ENCODE data around the gene CAND2. TPM values are rescaled to one million over a fixed set of nuclear protein-coding genes. Genes with fewer than 3 reads are reported as not detected.

Gene CAND2
- total and polyA plus RNA-seq, 4 donors = 0.38 to 1.6 (median 0.92) TPM

GRCh38 chr3:12829886-12830784, 33.7 kb downstream of the CAND2 start:
- no peaks in the 10 kb centered on the region for H3K4me1 ChIP-seq (ENCODE audit: control insufficient read depth in 4 of 4, insufficient read depth in 4 of 4, low read length in 3 of 4)
- no peak for TF ChIP-seq TAF1 (conservative IDR thresholded peaks at IDR 0.05)
- no peak overlapping the region for H3K27ac ChIP-seq (ENCODE audit: low read depth in 1 of 2, low read length in 2 of 2)
- DNase-seq (ENCODE audit: low spot score) = no peak
- peaks cover 4 to 39% (median 30%) of the 10 kb centered on the region in 4 donors for H3K36me3 ChIP-seq (ENCODE audit: control insufficient read depth in 4 of 4, insufficient read depth in 3 of 4, low read depth in 1 of 4, low read length in 3 of 4)
- H3K27me3 ChIP-seq (ENCODE audit: control insufficient read depth in 4 of 4, insufficient read depth in 4 of 4, low read length in 3 of 4) = no peaks in the 10 kb centered on the region
- H3K9ac ChIP-seq (ENCODE audit: low read depth in 1 of 2, low read length in 2 of 2) = no peak overlapping the region
- no peak overlapping the region for H3K4me3 ChIP-seq (ENCODE audit: low read depth in 1 of 3, low read length in 3 of 3)
- no peaks in the 10 kb centered on the region for H3K9me3 ChIP-seq (ENCODE audit: control insufficient read depth in 4 of 4, low read length in 3 of 4)
- WGBS = 80% methylated on average over 17 of the region's 17 CpGs

GRCh38 chr3:12830785-12831156, 34.3 kb downstream of the CAND2 start:
- Histone ChIP-seq H3K27me3 (ENCODE audit: control insufficient read depth in 4 of 4, insufficient read depth in 4 of 4, low read length in 3 of 4) (no peaks in the 10 kb centered on the region), H3K27ac (ENCODE audit: low read depth in 1 of 2, low read length in 2 of 2) (no peak overlapping the region), H3K36me3 (ENCODE audit: control insufficient read depth in 4 of 4, insufficient read depth in 3 of 4, low read depth in 1 of 4, low read length in 3 of 4) (peaks cover 4 to 45% (median 36%) of the 10 kb centered on the region in 4 donors), H3K9ac (ENCODE audit: low read depth in 1 of 2, low read length in 2 of 2) (no peak overlapping the region), H3K9me3 (ENCODE audit: control insufficient read depth in 4 of 4, low read length in 3 of 4) (no peaks in the 10 kb centered on the region), H3K4me3 (ENCODE audit: low read depth in 1 of 3, low read length in 3 of 3) (no peak overlapping the region), H3K4me1 (ENCODE audit: control insufficient read depth in 4 of 4, insufficient read depth in 4 of 4, low read length in 3 of 4) (no peaks in the 10 kb centered on the region)
- TF ChIP-seq CTCF (IDR thresholded peaks at IDR 0.05; ENCODE audit: low read depth, low read length, missing input control) = peak; percentile 7
- no peak for TF ChIP-seq MAX (IDR thresholded peaks at IDR 0.05)
- WGBS = 91% methylated on average over 4 of the region's 4 CpGs
- no peak for DNase-seq (ENCODE audit: low spot score)

- H3K9ac ChIP-seq (ENCODE audit: low read depth in 1 of 2, low read length in 2 of 2) = no peak overlapping the region
- peaks cover 5 to 52% (median 42%) of the 10 kb centered on the region in 4 donors for H3K36me3 ChIP-seq (ENCODE audit: control insufficient read depth in 4 of 4, insufficient read depth in 3 of 4, low read depth in 1 of 4, low read length in 3 of 4)
- DNase-seq (ENCODE audit: low spot score) = no peak
- H3K4me3 ChIP-seq (ENCODE audit: low read depth in 1 of 3, low read length in 3 of 3) = no peak overlapping the region
- H3K4me1 ChIP-seq (ENCODE audit: control insufficient read depth in 4 of 4, insufficient read depth in 4 of 4, low read length in 3 of 4) = no peaks in the 10 kb centered on the region
- H3K9me3 ChIP-seq (ENCODE audit: control insufficient read depth in 4 of 4, low read length in 3 of 4) = no peaks in the 10 kb centered on the region
- WGBS = 83% methylated on average over 5 of the region's 5 CpGs
- no peak overlapping the region for H3K27ac ChIP-seq (ENCODE audit: low read depth in 1 of 2, low read length in 2 of 2)
- H3K27me3 ChIP-seq (ENCODE audit: control insufficient read depth in 4 of 4, insufficient read depth in 4 of 4, low read length in 3 of 4) = no peaks in the 10 kb centered on the region
- TF ChIP-seq EGR1 (IDR thresholded peaks at IDR 0.05; ENCODE audit: low read depth in 2 of 2) (no peak), HNF4G (IDR thresholded peaks at IDR 0.05) (no peak), NR2F2 (IDR thresholded peaks at IDR 0.05) (no peak), ZBTB33 (IDR thresholded peaks at IDR 0.05) (no peak), SP1 (IDR thresholded peaks at IDR 0.05) (no peak), RXRA (IDR thresholded peaks at IDR 0.05) (no peak), ATF3 (IDR thresholded peaks at IDR 0.05) (no peak), HNF4A (conservative IDR thresholded peaks at IDR 0.05) (no peak)
Observed at GRCh38 chr3:12831301-12831866, 34.9 kb downstream of the CAND2 start.

All from liver (tissue), 9 donors.